GM19238 (cell line): ENCODE results near the gene MFF.

Experiments
- DNase-seq: peaks from one replicate; pipeline ENCODE4 v3.0.0; 2011; ENCODE audit warnings: low spot score; ENCODE audit not compliant: insufficient read length

The MFF gene, protein sequence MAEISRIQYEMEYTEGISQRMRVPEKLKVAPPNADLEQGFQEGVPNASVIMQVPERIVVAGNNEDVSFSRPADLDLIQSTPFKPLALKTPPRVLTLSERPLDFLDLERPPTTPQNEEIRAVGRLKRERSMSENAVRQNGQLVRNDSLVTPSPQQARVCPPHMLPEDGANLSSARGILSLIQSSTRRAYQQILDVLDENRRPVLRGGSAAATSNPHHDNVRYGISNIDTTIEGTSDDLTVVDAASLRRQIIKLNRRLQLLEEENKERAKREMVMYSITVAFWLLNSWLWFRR

DNA sequence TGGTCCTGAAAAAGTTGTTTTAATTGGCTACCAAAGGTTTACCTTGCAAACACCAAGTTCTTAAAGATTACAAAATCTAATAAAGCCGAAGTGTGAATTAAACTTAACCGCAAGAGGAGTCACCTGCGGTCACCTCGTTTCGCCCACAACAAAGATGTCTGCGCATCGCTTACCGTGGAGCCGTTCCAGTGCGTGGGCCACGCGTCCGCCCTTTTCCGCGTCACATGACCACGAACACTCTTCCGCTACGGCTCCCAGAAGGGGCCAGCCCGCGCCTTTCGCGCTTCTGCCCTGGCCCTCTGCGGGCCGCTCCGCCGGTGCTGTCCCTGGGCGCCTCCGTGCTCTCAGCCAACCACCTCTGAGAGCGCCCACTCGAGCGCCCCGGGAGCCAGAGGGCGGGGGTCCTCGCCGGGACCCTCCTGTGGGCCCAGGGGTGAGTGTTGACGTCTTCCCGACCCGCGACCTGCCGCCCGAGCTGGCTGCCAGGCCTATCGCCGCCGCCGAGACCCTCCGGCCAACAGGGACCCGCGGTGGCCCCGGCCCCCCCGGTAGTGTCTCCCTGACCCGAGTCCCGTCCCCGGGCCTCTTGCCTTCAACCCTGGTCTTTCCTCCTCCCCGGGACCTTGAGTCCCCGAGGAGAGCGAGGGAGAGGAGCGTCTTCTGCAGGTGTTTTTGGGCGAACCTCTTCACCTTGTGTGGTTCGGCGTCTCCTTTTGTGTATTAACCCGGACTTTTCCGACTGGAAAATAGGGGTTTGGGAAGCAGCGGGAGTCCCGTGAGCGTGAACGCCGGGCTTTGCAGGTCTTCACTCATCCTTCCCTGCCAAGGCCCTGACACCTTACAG, at the start of gene MFF:
Gene MFF, plus strand, starts transcription at position 257 of the 844 bp plus-strand sequence. CDS start 5,415 bp downstream, outside the sequence.
- DNase-seq: peak; percentile 90

- no peak for DNase-seq
These were observed 44.2 kb upstream of the MFF start for GRCh38 chr2:227280895-227281294.

GRCh38 chr2:227285741-227286236, 39.3 kb upstream of the MFF start:
- DNase-seq: no peak

DNA sequence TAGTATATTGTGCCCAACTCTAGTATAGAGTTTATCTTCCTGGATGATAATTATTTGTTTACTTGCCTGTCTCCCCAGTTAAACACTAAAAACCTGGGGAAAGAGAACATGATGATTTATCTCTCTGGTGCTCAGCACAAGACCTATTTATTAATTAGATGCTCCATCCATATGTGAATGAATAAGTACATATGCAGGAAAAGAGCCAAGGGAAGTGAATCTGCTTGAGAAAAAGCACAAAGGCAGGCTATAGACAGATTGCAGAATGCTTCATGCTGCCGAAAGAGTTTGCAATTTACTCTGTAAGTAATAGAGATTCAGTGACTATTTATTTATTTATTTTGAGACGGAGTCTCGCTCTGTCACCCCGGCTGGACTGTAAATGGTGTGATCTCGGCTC, 37.3 kb upstream of the MFF start:
- DNase-seq: no peak

DNA sequence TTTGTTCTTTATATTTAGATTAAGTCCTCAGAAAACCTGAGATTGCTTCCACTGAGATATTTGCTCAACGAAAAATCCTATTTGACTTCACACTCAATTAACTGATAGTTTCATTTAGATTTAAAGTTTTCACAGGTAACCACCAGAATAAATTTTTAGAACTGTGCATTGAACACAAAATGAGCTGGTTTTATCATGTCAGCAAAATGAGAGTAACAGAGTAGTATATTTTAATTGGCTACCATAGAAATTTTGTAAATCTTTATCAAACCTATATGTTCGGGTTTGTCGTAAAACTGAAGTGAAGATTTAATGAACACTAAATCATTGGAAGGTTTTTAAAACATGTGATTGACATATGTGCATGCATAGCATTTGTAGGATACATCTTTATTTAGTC, 32.7 kb upstream of the MFF start:
- no peak for DNase-seq

DNA sequence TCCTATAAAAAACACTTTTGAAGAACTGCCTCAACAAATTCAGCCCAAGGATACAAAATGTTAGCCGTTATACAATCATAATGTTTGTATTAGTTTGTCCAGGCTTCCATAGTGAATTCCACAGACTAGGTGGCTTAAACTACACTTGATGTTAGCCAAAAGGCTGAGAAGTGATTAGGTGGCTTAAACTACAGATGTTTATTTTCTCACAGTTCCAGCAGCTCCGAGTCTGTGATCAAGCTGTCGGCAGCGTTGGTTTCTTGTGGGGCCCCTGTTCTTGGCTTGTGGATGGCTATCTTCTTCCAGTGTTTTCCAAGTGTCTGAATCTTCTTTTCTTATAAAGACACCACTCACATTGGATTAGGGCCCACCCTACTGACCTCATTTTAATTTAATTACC, 31.5 kb upstream of the MFF start:
- no peak for DNase-seq

- DNase-seq: no peak
These were observed 29.2 kb upstream of the MFF start for GRCh38 chr2:227295806-227296205.

- no peak for DNase-seq
These were observed 28.2 kb upstream of the MFF start for GRCh38 chr2:227296671-227297405.

GRCh38 chr2:227301523-227301922, 23.5 kb upstream of the MFF start:
- DNase-seq: no peak

- no peak for DNase-seq
These were observed 16.3 kb upstream of the MFF start for GRCh38 chr2:227308784-227309183.

DNA sequence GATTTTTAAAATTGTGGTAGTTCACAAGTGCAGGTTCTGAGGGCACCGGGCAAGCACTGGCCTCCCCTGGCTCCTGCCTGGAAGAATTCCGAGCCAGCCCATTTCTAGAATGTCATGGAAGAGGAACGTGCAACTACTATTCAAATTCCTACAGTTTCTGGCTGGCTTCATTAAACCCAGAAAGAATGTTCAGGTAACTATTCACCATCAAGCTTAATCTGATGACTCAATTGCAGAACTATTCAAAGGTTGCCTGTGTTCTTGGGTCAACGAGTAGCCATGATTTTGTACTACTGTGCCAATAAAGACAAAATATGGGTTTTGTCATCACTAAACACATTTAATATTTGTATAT, 14.3 kb upstream of the MFF start:
- no peak for DNase-seq

- DNase-seq: no peak
These were observed 13.1 kb upstream of the MFF start for GRCh38 chr2:227311861-227312506.

DNA sequence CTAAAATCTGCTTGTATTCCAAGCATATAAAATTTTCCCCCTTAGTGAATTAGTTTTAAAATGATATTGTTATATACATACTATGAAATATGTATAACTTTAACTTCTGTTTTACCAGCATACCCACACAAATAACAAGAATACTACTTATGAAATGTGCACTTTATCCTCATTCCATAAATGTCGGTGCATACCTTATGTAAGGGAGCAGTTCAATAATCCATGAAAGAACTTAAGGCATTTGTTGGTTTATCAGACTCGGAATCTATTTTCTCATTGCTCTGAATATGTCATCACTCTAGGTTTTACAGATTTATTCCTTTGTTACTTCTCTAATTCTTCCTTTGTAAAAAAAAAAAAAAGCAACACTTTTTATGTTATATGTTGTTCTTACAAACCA, 12.5 kb upstream of the MFF start:
- DNase-seq: no peak

GRCh38 chr2:227313310-227313709, 11.7 kb upstream of the MFF start:
- DNase-seq: no peak

GRCh38 chr2:227317834-227318233, 7.2 kb upstream of the MFF start:
- no peak for DNase-seq

DNA sequence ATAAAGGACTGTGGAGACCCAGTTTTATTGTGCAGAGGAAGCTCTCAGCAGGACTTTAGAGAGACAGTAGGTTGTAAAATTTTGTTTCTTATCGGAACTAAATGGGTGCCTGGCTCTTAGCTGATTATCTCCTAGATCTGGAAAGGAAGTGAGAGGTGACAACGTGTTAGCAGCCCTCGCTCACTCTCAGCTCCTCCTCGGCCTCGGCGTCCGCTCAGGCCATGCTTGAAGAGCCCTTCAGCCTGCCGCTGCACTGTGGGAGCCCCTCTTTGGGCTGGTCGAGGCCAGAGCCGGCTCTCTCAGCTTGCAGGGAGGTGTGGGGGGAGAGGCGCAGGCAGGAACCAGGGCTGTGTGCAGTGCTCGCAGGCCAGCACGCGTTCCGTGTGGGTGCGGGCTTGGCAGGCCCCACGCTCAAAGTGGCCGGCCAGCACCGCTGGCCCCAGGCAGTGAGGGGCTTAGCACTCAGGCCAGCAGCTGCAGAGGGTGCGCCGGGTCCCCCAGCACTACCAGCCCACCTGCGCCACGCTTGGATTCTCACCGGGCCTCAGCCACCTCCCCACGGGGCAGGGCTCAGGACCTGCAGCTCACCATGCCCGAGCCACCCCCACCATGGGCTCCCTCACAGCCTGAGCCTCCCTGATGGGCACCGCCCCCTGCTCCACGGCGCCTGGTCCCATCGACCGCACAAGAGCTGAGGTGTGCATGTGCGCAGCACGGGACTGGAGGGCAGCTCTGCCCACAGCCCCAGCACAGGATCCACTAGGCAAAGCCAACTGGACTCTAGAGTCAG, 4.6 kb upstream of the MFF start:
- DNase-seq: no peak

DNA sequence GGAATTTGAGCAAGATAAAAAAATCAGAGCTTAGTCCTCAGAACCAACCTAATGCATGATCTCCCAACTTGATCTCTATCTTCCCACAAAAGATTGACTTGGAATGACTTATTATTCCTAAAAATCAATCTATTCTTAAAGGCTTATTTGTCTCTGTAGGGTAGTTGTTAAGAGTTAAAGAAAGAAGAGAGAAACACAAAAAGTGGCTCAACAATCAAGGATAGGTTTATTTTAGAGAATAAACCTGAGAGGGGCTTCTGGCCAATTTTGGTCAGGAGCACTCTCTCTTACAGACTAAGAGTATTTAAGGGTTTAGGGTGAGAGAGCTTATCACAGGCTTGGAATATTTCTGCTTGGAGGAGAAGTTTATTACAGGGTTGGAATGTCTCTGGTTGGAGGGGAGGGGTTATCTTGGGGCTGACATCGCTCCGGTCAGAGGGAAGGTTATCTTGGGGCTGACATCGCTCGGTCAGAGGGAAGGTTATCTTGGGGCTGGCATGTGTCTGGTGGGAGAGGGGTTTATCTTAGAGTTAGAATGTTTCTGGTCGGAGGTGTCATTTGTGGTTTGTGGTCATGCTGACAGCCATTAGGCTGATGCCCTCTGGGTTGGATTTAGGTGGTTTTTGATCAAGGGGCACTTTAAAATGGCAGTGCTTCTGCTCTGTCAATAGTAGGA, 2.4 kb upstream of the MFF start:
- DNase-seq: no peak

GRCh38 chr2:227323818-227324217, 1.2 kb upstream of the MFF start:
- no peak for DNase-seq

DNA sequence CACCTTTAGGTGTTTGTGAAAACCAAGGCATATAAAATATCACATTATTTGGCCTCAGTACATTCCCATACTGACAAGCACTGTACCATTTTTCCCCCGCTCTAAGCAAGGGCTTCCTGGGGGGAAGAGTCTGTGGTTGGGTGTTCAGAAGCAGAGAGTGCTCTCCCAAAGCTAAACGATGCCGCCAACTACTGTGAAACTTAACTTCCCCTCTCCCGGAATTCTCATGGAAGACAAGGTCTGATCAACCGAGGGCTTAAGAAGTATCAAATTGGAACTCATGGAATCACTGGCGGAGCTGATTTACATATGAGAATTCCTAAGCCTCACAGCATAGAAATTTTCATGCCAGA, 433 bp upstream of the MFF start:
- peak; percentile 12 for DNase-seq

- peak; percentile 13 for DNase-seq
These were observed 766 bp downstream of the MFF start for GRCh38 chr2:227325839-227326195.
